Activated gamma-delta T cell treated with anti-CD3 and anti-CD28 coated beads, Interleukin-2, amount 50 U/mL, for 16 hours (primary cell): ENCODE data around the gene LTBP1.

Experiments used
- DNase-seq: peaks from one replicate; pipeline ENCODE4 v3.0.0-alpha.2; 2020; ENCODE audit warnings: low read depth

Gene LTBP1

GRCh38 chr2:33268246-33268831 is 321.6 kb downstream of the LTBP1 start:
- DNase-seq, result no peak

- no peak for DNase-seq
Measured at GRCh38 chr2:33272001-33272400, 325.2 kb downstream of the LTBP1 start.

- no peak for DNase-seq
Measured at GRCh38 chr2:33273479-33273878, 326.7 kb downstream of the LTBP1 start.

DNA sequence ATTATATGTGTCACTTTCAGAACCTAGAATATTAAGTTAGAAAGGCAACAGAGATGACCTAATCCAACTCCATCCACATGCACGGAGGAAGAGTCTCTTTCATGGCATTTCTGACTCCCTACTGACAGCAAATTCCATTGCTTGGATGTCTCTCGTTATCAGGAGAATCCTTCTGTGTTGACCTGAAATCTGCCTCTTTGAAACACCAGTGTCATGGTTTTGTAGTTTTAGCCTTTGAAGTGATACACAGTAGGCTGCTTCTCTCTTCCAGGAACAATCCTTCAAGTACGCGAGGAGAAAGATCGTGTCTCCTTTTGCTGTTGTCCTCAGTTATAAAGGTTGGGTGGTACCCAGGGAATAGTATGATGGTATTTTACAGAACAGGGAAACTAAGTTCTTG is 327.8 kb downstream of the LTBP1 start:
- no peak for DNase-seq

- peak; percentile 12 for DNase-seq
Measured at GRCh38 chr2:33275689-33276444, 329.1 kb downstream of the LTBP1 start.

DNA sequence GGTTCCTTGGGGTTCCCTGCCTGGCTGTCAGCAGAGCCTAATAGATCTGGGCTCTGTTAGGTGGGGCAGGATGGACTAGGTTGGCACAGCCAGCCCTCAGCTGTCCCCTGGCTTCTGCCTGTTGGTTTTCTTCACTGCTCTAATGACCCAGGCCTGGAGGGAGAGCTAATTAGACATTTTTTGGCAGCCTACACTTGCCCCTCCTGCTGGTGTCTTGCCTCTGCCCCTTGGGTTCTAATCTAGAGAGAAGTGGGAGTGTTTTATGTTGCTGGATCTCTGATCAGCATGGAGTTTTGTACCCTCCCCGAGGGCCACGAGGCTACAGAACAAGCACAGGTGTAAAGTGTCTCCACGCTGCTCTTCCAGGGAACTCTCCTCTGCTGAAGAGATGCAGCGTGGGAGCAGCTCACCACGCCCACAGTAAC is 330.3 kb downstream of the LTBP1 start:
- DNase-seq, result no peak

GRCh38 chr2:33278245-33278943 is 331.6 kb downstream of the LTBP1 start:
- DNase-seq, result no peak

- DNase-seq, result no peak
Measured at GRCh38 chr2:33284287-33284686, 337.5 kb downstream of the LTBP1 start.

GRCh38 chr2:33287507-33288005 is 340.8 kb downstream of the LTBP1 start:
- DNase-seq, result no peak

DNA sequence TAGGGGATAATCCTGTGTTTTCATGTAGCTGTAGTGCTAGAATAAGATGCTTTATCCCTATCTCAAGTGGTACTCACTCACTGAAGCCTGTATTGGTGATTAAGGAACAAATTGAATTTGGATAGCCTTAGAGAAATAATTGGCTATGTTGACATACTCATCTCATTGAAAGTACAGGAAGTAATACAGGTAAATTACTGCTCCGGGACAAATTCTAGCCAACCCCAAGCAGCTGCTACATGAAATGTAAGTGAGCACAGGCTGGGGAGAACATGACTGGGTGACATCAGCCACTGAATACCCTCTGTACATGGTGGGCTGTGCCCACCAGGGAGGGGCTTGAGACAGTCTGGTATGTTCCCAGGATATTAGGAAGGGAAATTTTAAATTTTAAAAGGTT is 341.3 kb downstream of the LTBP1 start:
- no peak for DNase-seq

DNA sequence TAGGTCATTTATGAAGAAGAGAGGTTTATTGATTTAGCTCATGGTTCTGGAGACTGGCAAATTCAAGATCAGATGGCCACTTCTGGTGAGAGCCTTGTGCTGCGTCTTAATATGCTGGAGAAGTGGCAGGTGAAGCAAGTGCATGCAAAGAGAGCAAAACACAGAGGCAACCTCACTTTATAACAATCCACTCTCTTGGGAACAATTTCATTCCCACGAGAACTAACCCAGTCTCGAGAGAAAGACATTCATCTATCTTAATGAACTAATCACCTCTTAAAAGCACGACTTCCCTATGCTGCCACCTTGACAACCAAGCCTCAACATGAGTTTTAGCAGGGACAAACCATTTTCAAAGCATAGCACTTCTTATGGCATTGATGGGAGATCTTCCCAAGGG is 343.2 kb downstream of the LTBP1 start:
- DNase-seq, result no peak

GRCh38 chr2:33291278-33292013 is 344.7 kb downstream of the LTBP1 start:
- no peak for DNase-seq

GRCh38 chr2:33292063-33292462 is 345.3 kb downstream of the LTBP1 start:
- no peak for DNase-seq

DNA sequence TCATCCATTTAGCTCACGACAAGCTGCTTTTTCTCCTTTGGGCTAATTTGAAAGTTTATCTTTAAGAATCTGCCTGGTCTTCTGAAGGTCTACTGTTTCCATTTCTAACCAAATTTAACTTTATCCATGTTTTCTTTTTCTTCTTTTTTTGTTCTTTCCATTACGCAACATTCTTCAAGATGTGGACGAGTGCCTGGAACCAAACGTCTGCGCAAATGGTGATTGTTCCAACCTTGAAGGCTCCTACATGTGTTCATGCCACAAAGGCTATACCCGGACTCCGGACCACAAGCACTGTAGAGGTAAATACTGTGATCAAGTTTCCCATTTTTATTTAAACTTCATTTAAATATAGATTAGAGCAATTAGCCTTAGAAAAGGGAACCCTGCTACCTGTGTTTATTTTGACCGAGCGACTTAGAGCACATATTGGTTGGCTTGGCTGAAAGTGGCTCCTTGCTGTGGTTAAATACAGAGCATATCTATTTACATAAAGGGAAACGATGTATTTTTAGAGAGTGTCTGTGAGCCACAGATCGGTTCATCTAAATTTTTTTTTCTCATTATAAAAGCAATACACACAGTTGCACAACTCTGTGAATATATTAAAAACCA is 346.3 kb downstream of the LTBP1 start:
- DNase-seq, result no peak

GRCh38 chr2:33298233-33298632 is 351.5 kb downstream of the LTBP1 start:
- DNase-seq, result no peak

GRCh38 chr2:33301355-33301754 is 354.6 kb downstream of the LTBP1 start:
- no peak for DNase-seq

- no peak for DNase-seq
Measured at GRCh38 chr2:33302348-33302747, 355.6 kb downstream of the LTBP1 start.

GRCh38 chr2:33304032-33304864 is 357.5 kb downstream of the LTBP1 start:
- no peak for DNase-seq

DNA sequence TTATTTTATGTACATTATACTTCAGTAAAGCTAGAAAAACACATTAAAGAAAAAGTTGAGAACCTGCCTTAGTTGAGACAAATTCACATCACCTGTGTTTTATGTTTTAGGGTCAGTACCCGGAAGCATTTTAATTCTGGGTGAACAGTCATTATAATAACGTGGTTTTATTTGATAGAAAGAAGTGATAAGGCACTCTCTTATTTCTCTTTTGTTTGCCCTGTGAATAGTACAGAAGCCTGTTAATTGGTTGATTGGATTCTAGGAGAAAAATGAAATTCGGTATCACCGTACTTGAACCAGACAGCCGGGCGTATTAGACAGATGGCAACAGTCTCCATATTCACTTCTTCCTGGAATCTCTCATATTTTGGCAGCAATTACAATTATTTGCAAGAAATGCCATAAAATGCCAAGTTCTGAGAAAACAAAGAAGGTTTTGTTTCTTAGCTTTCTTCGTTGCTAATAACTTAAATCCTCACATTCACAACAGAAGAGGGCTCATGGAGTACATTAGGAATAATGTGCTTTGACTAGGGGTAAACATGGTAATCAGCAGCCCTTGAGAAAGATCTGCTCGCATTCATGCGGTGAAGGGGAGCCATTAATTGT is 361.0 kb downstream of the LTBP1 start:
- DNase-seq, result no peak

GRCh38 chr2:33312355-33312754 is 365.6 kb downstream of the LTBP1 start:
- no peak for DNase-seq

DNA sequence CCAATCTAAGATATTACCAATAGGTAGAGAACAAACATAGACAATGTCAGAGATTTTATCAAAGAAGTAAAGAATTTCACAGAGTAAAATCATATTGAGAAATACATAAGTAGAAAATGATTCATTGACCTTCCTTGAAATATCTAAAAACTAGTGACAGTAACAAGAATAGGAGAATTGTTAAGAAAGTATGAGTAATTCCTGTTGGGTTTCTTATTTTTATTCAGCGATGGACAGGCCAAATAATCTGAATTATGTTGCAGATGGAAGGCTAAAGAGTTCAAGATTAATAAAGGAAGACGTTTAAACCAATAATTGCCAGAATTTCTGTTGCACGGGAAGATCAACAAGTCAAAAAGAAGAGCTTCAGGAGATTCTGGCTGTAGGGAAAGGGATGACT is 366.3 kb downstream of the LTBP1 start:
- DNase-seq, result no peak
